ENCODE measurements around the gene MSLN. TPM values are rescaled to one million over a fixed set of nuclear protein-coding genes. Genes with fewer than 3 reads are reported as not detected.

MSLN gene
- total and polyA plus RNA-seq, 2 of the 8 experiments (the other 6 are each of a cell fraction or from before 2014, with no cell fraction given): 0.28 to 0.50 TPM

GRCh38 chr16:794853-795466, 34.4 kb downstream of the MSLN start:
- no peak overlapping the region for H2BK15ac ChIP-seq (ENCODE audit: low read length)
- no peak overlapping the region for H3K14ac ChIP-seq (ENCODE audit: insufficient read length)
- H3K9ac ChIP-seq (replicated peaks in 1 of 4; ENCODE audit: extremely low read depth in 1 of 4, low read depth in 3 of 4, low read length in 3 of 4): no peak overlapping the region
- no peak overlapping the region for H4K5ac ChIP-seq (ENCODE audit: insufficient read length, low read depth, low read length)
- H3K4me1 ChIP-seq (replicated peaks in 1 of 4; ENCODE audit: control insufficient read depth in 3 of 4, insufficient read depth in 4 of 4, low read length in 3 of 4): peaks cover 0 to 7% (median under 1%) of the 10 kb centered on the region in 4 experiments; a peak in 3 of 7 replicates
- ChIA-PET CTCF (ENCODE audit: partially characterized antibody) (interaction anchor here (0.6 to 2.8 kb wide), 4 partner anchors 10 to 82 kb away, joined by 3 to 11 read pairs (median 3); no protein-coding TSS in a partner anchor), POLR2A (ENCODE audit: partially characterized antibody) (interaction anchor here (0.9 to 1.8 kb wide), 5 partner anchors 9 to 120 kb away, joined by 3 to 6 read pairs (median 5); partner anchors contain the start of genes ANTKMT and RHBDL1)
- TF ChIP-seq SP2 (IDR thresholded peaks at IDR 0.05; ENCODE audit: low read length) (no peak), TBP (IDR thresholded peaks at IDR 0.05; ENCODE audit: low read depth, low read length) (no peak)
- no peaks in the 10 kb centered on the region; a peak in 1 of 4 replicates for H3K79me2 ChIP-seq (ENCODE audit: control insufficient read depth in 1 of 2, insufficient read depth in 2 of 2, low read length in 2 of 2)
- no peak overlapping the region for H3K56ac ChIP-seq (replicated peaks; ENCODE audit: insufficient read length, low read depth, low read length)
- H2AK5ac ChIP-seq (ENCODE audit: low read depth, low read length): no peak overlapping the region
- no peak for DNase-seq (ENCODE audit: low read depth in 1 of 2, low spot score in 2 of 2)
- no peak overlapping the region for H2BK120ac ChIP-seq (replicated peaks; ENCODE audit: low read depth, low read length)
- H4K91ac ChIP-seq (replicated peaks; ENCODE audit: insufficient read length, low read length): no peak overlapping the region
- no peak overlapping the region for H4K8ac ChIP-seq (ENCODE audit: extremely low read depth, insufficient read depth, low read length)
- H3K23ac ChIP-seq (ENCODE audit: insufficient read length): no peak overlapping the region
- H2AFZ ChIP-seq (ENCODE audit: low read length): no peak overlapping the region
- H2BK5ac ChIP-seq (ENCODE audit: low read depth, low read length): no peak overlapping the region
- no peak overlapping the region for H3K4me2 ChIP-seq (ENCODE audit: insufficient read depth in 1 of 2, low read depth in 2 of 2, low read length in 2 of 2)
- no peak overlapping the region for H3K4me3 ChIP-seq (ENCODE audit: extremely low read depth in 1 of 4, insufficient read depth in 2 of 4, low read depth in 3 of 4, low read length in 4 of 4)
- no peak overlapping the region for H3K4ac ChIP-seq (replicated peaks; ENCODE audit: insufficient read length, low read depth, low read length)
- H3K79me1 ChIP-seq (ENCODE audit: low read depth, low read length): peaks cover 3% of the 10 kb centered on the region; the same call in 1 of the 2 replicates
- H3K27ac ChIP-seq (ENCODE audit: low read depth, low read length): no peak overlapping the region
- peaks cover 5 to 24% of the 10 kb centered on the region in 2 experiments for H4K20me1 ChIP-seq (replicated peaks in 1 of 2; ENCODE audit: control insufficient read depth in 1 of 2, insufficient read depth in 2 of 2, low read length in 2 of 2)
- peaks cover 5 to 57% (median 12%) of the 10 kb centered on the region in 4 experiments; a peak in 6 of 8 replicates for H3K36me3 ChIP-seq (ENCODE audit: control insufficient read depth in 2 of 4, insufficient read depth in 4 of 4, low read length in 3 of 4)
- H3K18ac ChIP-seq (ENCODE audit: extremely low read depth, low read length): no peak overlapping the region
- H3K9me3 ChIP-seq (ENCODE audit: insufficient read depth in 2 of 2, low read depth in 1 of 2, low read length in 1 of 2): no peaks in the 10 kb centered on the region
- no peak overlapping the region for H2BK12ac ChIP-seq (ENCODE audit: low read depth, low read length)
- FAIRE-seq: no peak
- 82% methylated on average over 12 of the region's 31 CpGs; no CpG with 5 or more reads in 1 of the 2 experiments for WGBS, 2 experiments (ENCODE audit: extremely low coverage in 1 of 2, insufficient coverage in 1 of 2, insufficient read length in 1 of 2, insufficient replicate concordance in 2 of 2, low coverage in 1 of 2, low lambda C conversion rate in 2 of 2, missing lambda C conversion rate in 1 of 2)
- H2BK20ac ChIP-seq (ENCODE audit: low read length): no peak overlapping the region
- no peaks in the 10 kb centered on the region; a peak in 2 of 7 replicates for H3K27me3 ChIP-seq (replicated peaks in 1 of 4; ENCODE audit: control insufficient read depth in 3 of 4, extremely low read depth in 1 of 4, insufficient read depth in 3 of 4, low read length in 3 of 4)
- no peaks in the 10 kb centered on the region for H3K23me2 ChIP-seq (ENCODE audit: low read depth, low read length)
